Caco-2 (cell line): ENCODE results near the gene NAA11. TPM values are rescaled to one million over a fixed set of nuclear protein-coding genes. Genes with fewer than 3 reads are reported as not detected.

Experiments
- BruUV-seq: library from RNA; stranded (reverse); fragments of 400-500 nt; replicated peaks from 2 replicates; lab custom pipeline; 2021; lab: Mats Ljungman, UMichigan
- CTCF ChIA-PET: fragments of 300-600 bp; sonication (Branson Sonifier 250); formaldehyde crosslinking; loops from one replicate; lab custom pipeline; 2022; ENCODE audit warnings: antibody characterized with exemption; lab: Charles Lee
- POLR2A ChIA-PET: fragments of 300-600 bp; sonication (Branson Sonifier 250); formaldehyde crosslinking; loops from one replicate; lab custom pipeline; 2022; ENCODE audit warnings: antibody characterized with exemption; lab: Charles Lee
- DNase-seq, 2 experiments: peaks; one replicate each; pipeline versions ENCODE4 v3.0.0 to v3.0.0-alpha.2; 2020 to 2022
- H3K27me3 ChIP-seq: replicated peaks from 2 replicates; pipeline ENCODE4 v1.6.0; 2011; ENCODE audit warnings: low read length; ENCODE audit not compliant: control insufficient read depth, insufficient read depth
- H3K36me3 ChIP-seq: 2 replicates; pipeline ENCODE4 v1.5.1; 2011; ENCODE audit warnings: low read length; ENCODE audit not compliant: control insufficient read depth, insufficient read depth
- H3K4me1 ChIP-seq: fragments of 250-450 bp; sonication (Bioruptor Pico); 2 replicates; pipeline ENCODE4 v1.5.1; 2020; ENCODE audit warnings: mild to moderate bottlenecking
- H3K4me3 ChIP-seq: 2 replicates; pipeline ENCODE4 v1.5.1; 2011; ENCODE audit warnings: low read depth, mild to moderate bottlenecking, control low read depth, low read length
- H3K9me3 ChIP-seq: fragments of 250-450 bp; sonication (Bioruptor Pico); 2 replicates; pipeline ENCODE4 v1.5.1; 2020; ENCODE audit warnings: mild to moderate bottlenecking, moderate library complexity
- H3K27ac Mint-ChIP-seq: one replicate; pipeline ENCODE4 v1.8.0; 2022; ENCODE audit warnings: mixed read lengths; ENCODE audit not compliant: unreplicated experiment
- H3K27me3 Mint-ChIP-seq: one replicate; pipeline ENCODE4 v1.8.0; 2022; ENCODE audit warnings: mixed read lengths; ENCODE audit not compliant: insufficient read depth, unreplicated experiment
- H3K36me3 Mint-ChIP-seq: one replicate; pipeline ENCODE4 v1.8.0; 2022; ENCODE audit warnings: mild to moderate bottlenecking, mixed read lengths; ENCODE audit not compliant: insufficient read depth, unreplicated experiment
- H3K4me1 Mint-ChIP-seq: one replicate; pipeline ENCODE4 v1.8.0; 2022; ENCODE audit warnings: low read depth, mixed read lengths; ENCODE audit not compliant: unreplicated experiment
- H3K4me3 Mint-ChIP-seq: one replicate; pipeline ENCODE4 v1.8.0; 2022; ENCODE audit warnings: mild to moderate bottlenecking, moderate library complexity, mixed read lengths; ENCODE audit not compliant: unreplicated experiment
- H3K9me3 Mint-ChIP-seq: one replicate; pipeline ENCODE4 v1.8.0; 2022; ENCODE audit warnings: mixed read lengths; ENCODE audit not compliant: unreplicated experiment
- intact Hi-C: fragments of 100-400 bp; cut with micrococcal nuclease; formaldehyde crosslinking; loops from one replicate; pipeline ENCODE4 v1.10.0; 2022; ENCODE audit not compliant: unreplicated experiment
- total RNA-seq: library from RNA; stranded (reverse); gene quantifications from 2 replicates; pipeline ENCODE4 v1.2.3, GENCODE V29; 2022
- TF ChIP-seq, protein P1 (sequence below), 2 experiments: fragments of 200-600 bp in 1 of 2; IDR thresholded peaks; 1 replicate in 1 of 2; 2 replicates in 1 of 2; pipeline versions ENCODE4 v1.5.1 to v1.8.0; 2011 to 2022; ENCODE audit warnings: antibody characterized with exemption in 1 of 2, control low read depth in 1 of 2, inconsistent platforms in 1 of 2, low read depth in 1 of 2, low read length in 1 of 2, mild to moderate bottlenecking in 1 of 2, moderate library complexity in 1 of 2; ENCODE audit not compliant: insufficient read depth in 1 of 2, severe bottlenecking in 1 of 2, unreplicated experiment in 1 of 2

NAA11 gene
- total RNA-seq, 1 experiment from 2014 or later = not detected

DNA sequence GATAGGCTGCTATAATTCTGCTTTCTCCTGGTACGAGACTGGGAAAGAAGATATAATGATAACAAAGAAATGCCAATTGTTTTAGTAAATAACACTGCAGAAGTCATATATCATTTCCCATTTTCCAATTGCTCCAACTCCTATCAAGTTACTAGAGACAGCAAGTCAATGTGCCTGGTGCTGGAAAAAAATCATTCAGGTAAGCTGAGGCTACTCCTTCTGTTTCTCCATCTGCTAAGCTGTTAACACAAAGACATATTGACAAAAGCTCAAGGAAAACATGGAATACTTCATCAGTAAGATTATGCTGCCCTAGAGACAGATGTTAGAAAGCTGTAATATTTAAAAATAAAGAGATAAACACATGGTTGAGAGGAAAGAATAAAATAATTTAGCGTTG is 10.0 kb downstream of the NAA11 start:
- no peak for DNase-seq
- intact Hi-C loops = no loop called here
- Mint-ChIP-seq H3K27me3 (peaks cover 3% of the 10 kb centered on the region), H3K4me1 (no peaks in the 10 kb centered on the region), H3K27ac (no peak overlapping the region), H3K36me3 (no peaks in the 10 kb centered on the region), H3K4me3 (no peak overlapping the region), H3K9me3 (no peaks in the 10 kb centered on the region)
- Histone ChIP-seq H3K4me1 (no peaks in the 10 kb centered on the region), H3K4me3 (no peak overlapping the region), H3K27me3 (no peaks in the 10 kb centered on the region), H3K9me3 (no peaks in the 10 kb centered on the region), H3K36me3 (no peaks in the 10 kb centered on the region)
- TF ChIP-seq, protein P1, sequence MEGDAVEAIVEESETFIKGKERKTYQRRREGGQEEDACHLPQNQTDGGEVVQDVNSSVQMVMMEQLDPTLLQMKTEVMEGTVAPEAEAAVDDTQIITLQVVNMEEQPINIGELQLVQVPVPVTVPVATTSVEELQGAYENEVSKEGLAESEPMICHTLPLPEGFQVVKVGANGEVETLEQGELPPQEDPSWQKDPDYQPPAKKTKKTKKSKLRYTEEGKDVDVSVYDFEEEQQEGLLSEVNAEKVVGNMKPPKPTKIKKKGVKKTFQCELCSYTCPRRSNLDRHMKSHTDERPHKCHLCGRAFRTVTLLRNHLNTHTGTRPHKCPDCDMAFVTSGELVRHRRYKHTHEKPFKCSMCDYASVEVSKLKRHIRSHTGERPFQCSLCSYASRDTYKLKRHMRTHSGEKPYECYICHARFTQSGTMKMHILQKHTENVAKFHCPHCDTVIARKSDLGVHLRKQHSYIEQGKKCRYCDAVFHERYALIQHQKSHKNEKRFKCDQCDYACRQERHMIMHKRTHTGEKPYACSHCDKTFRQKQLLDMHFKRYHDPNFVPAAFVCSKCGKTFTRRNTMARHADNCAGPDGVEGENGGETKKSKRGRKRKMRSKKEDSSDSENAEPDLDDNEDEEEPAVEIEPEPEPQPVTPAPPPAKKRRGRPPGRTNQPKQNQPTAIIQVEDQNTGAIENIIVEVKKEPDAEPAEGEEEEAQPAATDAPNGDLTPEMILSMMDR (IDR thresholded peaks at IDR 0.05; ENCODE audit: insufficient read depth in 1 of 2, low read depth in 1 of 2, low read length in 1 of 2, severe bottlenecking in 1 of 2, unreplicated experiment in 1 of 2) = no peak
- POLR2A ChIA-PET = no interaction called here
- BruUV-seq = no TSS peak
- CTCF ChIA-PET = no interaction called here

DNA sequence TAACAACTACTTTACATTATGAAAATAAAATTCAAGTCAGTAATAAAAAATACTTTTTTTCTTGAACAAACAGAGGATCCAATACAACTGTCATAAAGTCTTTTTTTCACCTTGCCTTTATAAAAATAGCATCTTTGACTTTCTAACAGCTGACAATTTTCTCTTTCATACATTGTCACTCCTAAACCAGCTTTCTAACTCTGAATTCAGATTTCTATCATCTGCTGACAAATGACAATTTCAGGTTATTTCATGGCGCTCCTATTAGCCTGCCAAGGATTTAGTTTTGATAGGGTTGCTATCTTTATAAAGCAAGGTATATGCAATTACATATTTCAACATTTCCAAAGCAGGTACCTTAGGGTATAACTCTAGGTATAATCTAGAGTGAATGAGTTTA is 14.6 kb downstream of the NAA11 start:
- Mint-ChIP-seq H3K36me3 (no peaks in the 10 kb centered on the region), H3K9me3 (no peaks in the 10 kb centered on the region), H3K4me1 (no peaks in the 10 kb centered on the region), H3K4me3 (no peak overlapping the region), H3K27me3 (peaks cover 3% of the 10 kb centered on the region), H3K27ac (no peak overlapping the region)
- Histone ChIP-seq H3K27me3 (no peaks in the 10 kb centered on the region), H3K9me3 (no peaks in the 10 kb centered on the region), H3K4me1 (no peaks in the 10 kb centered on the region), H3K4me3 (no peak overlapping the region), H3K36me3 (no peaks in the 10 kb centered on the region)
- TF ChIP-seq, protein P1 (IDR thresholded peaks at IDR 0.05; ENCODE audit: insufficient read depth in 1 of 2, low read depth in 1 of 2, low read length in 1 of 2, severe bottlenecking in 1 of 2, unreplicated experiment in 1 of 2) = no peak
- intact Hi-C loops = no loop called here
- POLR2A ChIA-PET = no interaction called here
- BruUV-seq = no TSS peak
- CTCF ChIA-PET = no interaction called here
- DNase-seq = no peak

DNA sequence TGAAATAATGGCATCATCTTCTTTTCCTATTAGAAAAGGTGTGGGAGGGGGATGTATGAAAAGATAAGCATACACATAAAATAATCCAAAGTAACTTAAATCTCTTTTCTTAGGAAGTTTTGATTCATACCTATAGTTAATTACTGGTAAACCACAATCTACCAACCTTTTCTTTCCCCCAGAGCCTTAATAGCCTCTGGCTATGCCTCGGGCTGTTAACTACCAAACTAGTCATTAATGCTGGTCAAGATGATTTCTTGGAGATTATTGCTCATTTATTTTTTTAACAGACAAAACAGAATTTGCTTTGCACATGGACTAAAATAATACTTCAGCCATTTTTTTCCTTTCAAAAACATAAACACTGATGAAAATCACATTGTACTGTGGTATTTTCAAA is 16.9 kb downstream of the NAA11 start:
- H3K4me1 Mint-ChIP-seq = no peaks in the 10 kb centered on the region
- CTCF ChIA-PET = no interaction called here
- no TSS peak for BruUV-seq
- TF ChIP-seq, protein P1 (IDR thresholded peaks at IDR 0.05; ENCODE audit: insufficient read depth in 1 of 2, low read depth in 1 of 2, low read length in 1 of 2, severe bottlenecking in 1 of 2, unreplicated experiment in 1 of 2) = no peak
- H3K36me3 ChIP-seq = no peaks in the 10 kb centered on the region
- H3K9me3 ChIP-seq = no peaks in the 10 kb centered on the region
- no peak overlapping the region for H3K27ac Mint-ChIP-seq
- H3K27me3 ChIP-seq = no peaks in the 10 kb centered on the region
- no peaks in the 10 kb centered on the region for H3K4me1 ChIP-seq
- H3K36me3 Mint-ChIP-seq = no peaks in the 10 kb centered on the region
- intact Hi-C loops = no loop called here
- H3K27me3 Mint-ChIP-seq = no peaks in the 10 kb centered on the region
- no peak overlapping the region for H3K4me3 Mint-ChIP-seq
- POLR2A ChIA-PET = no interaction called here
- no peak for DNase-seq
- H3K9me3 Mint-ChIP-seq = no peaks in the 10 kb centered on the region
- H3K4me3 ChIP-seq = no peak overlapping the region
